RPMI7951 (cell line): ENCODE results near the gene PCSK7. TPM values are rescaled to one million over a fixed set of nuclear protein-coding genes. Genes with fewer than 3 reads are reported as not detected.
A peak's percentile ranks its signal among the peaks of the same experiment; 100 is the strongest.

Experiments used
- DNase-seq: peaks from one replicate; pipeline ENCODE4 v3.0.0-alpha.2; 2012; ENCODE audit warnings: low read depth
- total RNA-seq: library from RNA; depleted of rRNA; stranded (reverse); fragments of >200 nt; shearing (Covaris generic); gene quantifications from 2 replicates; pipeline ENCODE4 v1.2.3, GENCODE V29; 2014

The PCSK7 gene
- total RNA-seq, 1 experiment from 2014 or later, result 31.4 TPM

GRCh38 chr11:117230999-117231841 lies 653 bp downstream of the PCSK7 start:
- no peak for DNase-seq

GRCh38 chr11:117230286-117230961 lies 1.4 kb downstream of the PCSK7 start:
- no peak for DNase-seq

GRCh38 chr11:117229931-117230285 lies 2.0 kb downstream of the PCSK7 start:
- DNase-seq, result no peak

- no peak for DNase-seq
These were observed 2.5 kb downstream of the PCSK7 start for GRCh38 chr11:117229411-117229810.

- DNase-seq, result no peak
These were observed 3.8 kb downstream of the PCSK7 start for GRCh38 chr11:117228091-117228490.

GRCh38 chr11:117226388-117227385 lies 5.2 kb downstream of the PCSK7 start:
- DNase-seq, result peak; percentile 77

- DNase-seq, result no peak
These were observed 6.2 kb downstream of the PCSK7 start for GRCh38 chr11:117225553-117226170.

- no peak for DNase-seq
These were observed 7.9 kb downstream of the PCSK7 start for GRCh38 chr11:117223741-117224689.

GRCh38 chr11:117222991-117223740 lies 8.7 kb downstream of the PCSK7 start:
- no peak for DNase-seq

- DNase-seq, result peak; percentile 67
These were observed 9.9 kb downstream of the PCSK7 start for GRCh38 chr11:117221775-117222517.

- DNase-seq, result no peak
These were observed 10.7 kb downstream of the PCSK7 start for GRCh38 chr11:117220999-117221774.

- no peak for DNase-seq
These were observed 11.3 kb downstream of the PCSK7 start for GRCh38 chr11:117220568-117220967.

- no peak for DNase-seq
These were observed 11.9 kb downstream of the PCSK7 start for GRCh38 chr11:117219995-117220394.

- no peak for DNase-seq
These were observed 12.4 kb downstream of the PCSK7 start for GRCh38 chr11:117219455-117219854.

- no peak for DNase-seq
These were observed 12.9 kb downstream of the PCSK7 start for GRCh38 chr11:117219001-117219400.

GRCh38 chr11:117218133-117218915 lies 13.5 kb downstream of the PCSK7 start:
- no peak for DNase-seq
